Fibroblast of villous mesenchyme (primary cell): ENCODE measurements around the gene ANKRD27. TPM values are rescaled to one million over a fixed set of nuclear protein-coding genes. Genes with fewer than 3 reads are reported as not detected.
"Not testable (repeated sequence)": the region's sequence is repeated elsewhere in the genome, so short reads cannot be mapped to it uniquely, and the experiment has no call there.

Experiments
- DNase-seq: peaks from one replicate; pipeline ENCODE4 v3.0.0-alpha.2; 2010; ENCODE audit warnings: low read depth
- H3K4me3 ChIP-seq: 2 replicates; pipeline ENCODE4 v1.5.1; 2011; ENCODE audit warnings: low read depth, mild to moderate bottlenecking, low read length
- CTCF ChIP-seq: IDR thresholded peaks from 2 replicates; pipeline ENCODE4 v1.5.1; 2012; ENCODE audit warnings: low read depth, mild to moderate bottlenecking, low read length; ENCODE audit not compliant: insufficient read depth
- total RNA-seq: library from RNA; depleted of rRNA; stranded (reverse); fragments of >200 nt; gene quantifications from 2 replicates; pipeline ENCODE4 v1.2.3, GENCODE V29; 2012

ANKRD27 gene
- total RNA-seq, 1 donor: 37.1 TPM

GRCh38 chr19:32594021-32594420 lies 81.0 kb downstream of the ANKRD27 start:
- no peak for TF ChIP-seq CTCF
- DNase-seq: no peak
- H3K4me3 ChIP-seq: no peak overlapping the region

GRCh38 chr19:32587747-32588504 lies 87.1 kb downstream of the ANKRD27 start:
- not testable (repeated sequence) for DNase-seq, H3K4me3 ChIP-seq

GRCh38 chr19:32581705-32582179 lies 93.2 kb downstream of the ANKRD27 start:
- peak overlapping the region; percentile 93 for H3K4me3 ChIP-seq
- TF ChIP-seq CTCF: no peak
- peak; percentile 67 for DNase-seq

GRCh38 chr19:32580901-32581704 lies 93.9 kb downstream of the ANKRD27 start, which contains the start of gene PDCD5:
TSS of gene PDCD5 (plus strand) at chr19:32581190. CDS start at chr19:32581262, 72 bp downstream.
- DNase-seq: peak; percentile 92
- no peak for TF ChIP-seq CTCF
- peak within 1 kb of the TSS; percentile 93 for H3K4me3 ChIP-seq

GRCh38 chr19:32580353-32580900 lies 94.6 kb downstream of the ANKRD27 start:
- no peak for DNase-seq
- peak overlapping the region; percentile 93 for H3K4me3 ChIP-seq
- no peak for TF ChIP-seq CTCF

GRCh38 chr19:32576790-32577189 lies 98.2 kb downstream of the ANKRD27 start:
- H3K4me3 ChIP-seq: no peak overlapping the region
- TF ChIP-seq CTCF: no peak
- no peak for DNase-seq

- no peak overlapping the region for H3K4me3 ChIP-seq
- no peak for DNase-seq
- TF ChIP-seq CTCF: no peak
These were observed 101.5 kb downstream of the ANKRD27 start for GRCh38 chr19:32573492-32573794.

GRCh38 chr19:32572700-32573491 lies 102.1 kb downstream of the ANKRD27 start:
- H3K4me3 ChIP-seq, DNase-seq: not testable (repeated sequence)

- DNase-seq, H3K4me3 ChIP-seq: not testable (repeated sequence)
These were observed 103.4 kb downstream of the ANKRD27 start for GRCh38 chr19:32571471-32572075.
